Anterior cingulate cortex (tissue), 58 donors: ENCODE data around the gene TEX2.
"Not testable (repeated sequence)": the region's sequence is repeated elsewhere in the genome, so short reads cannot be mapped to it uniquely, and the experiment has no call there.

Experiments used
- DNase-seq, 58 donors: peaks; one replicate each; lab custom pipeline; 2025; lab: John Stamatoyannopoulos, UW

The TEX2 gene

GRCh38 chr17:64217249-64217691 lies 45.8 kb downstream of the TEX2 start:
- peak in 13 of 58 donors; percentile 3 to 51 (median 20) for DNase-seq

- DNase-seq: no peak
Observed at GRCh38 chr17:64216338-64217248, 46.5 kb downstream of the TEX2 start.

DNA sequence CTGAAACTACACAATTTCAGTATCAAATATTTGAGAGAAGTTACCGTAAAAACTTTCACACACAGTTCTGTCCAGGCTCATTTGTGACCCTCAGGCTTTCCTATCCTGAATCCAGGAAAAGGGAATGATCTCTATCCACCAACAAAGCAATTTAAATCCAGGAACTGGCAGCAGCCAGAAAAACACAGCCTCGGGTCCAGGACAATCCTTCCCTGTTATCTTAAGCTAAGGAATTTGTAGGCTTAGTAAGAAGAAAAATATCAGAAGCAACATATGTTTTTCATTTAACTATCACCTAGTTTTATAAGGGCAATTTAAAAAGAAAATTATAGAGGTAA lies 47.1 kb downstream of the TEX2 start:
- DNase-seq: no peak

DNA sequence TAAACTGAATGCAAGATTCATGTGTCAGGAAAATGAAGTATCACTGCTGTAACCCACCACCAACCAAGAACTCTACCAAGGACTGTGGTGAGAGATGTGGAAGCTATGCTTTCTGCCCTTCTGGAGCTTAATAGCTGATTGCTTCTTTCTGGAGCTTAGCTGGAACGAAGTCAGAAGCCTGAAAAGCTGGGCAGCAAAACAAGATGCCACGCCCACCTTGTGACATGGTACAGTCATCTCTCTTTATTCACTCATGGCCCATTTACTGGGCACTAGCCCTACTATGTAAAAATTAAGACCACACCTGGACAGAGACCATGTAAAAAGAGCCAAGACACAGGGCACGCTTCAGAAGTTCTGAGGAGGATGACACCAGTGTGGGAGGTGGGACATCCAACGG lies 48.1 kb downstream of the TEX2 start:
- no peak for DNase-seq

DNA sequence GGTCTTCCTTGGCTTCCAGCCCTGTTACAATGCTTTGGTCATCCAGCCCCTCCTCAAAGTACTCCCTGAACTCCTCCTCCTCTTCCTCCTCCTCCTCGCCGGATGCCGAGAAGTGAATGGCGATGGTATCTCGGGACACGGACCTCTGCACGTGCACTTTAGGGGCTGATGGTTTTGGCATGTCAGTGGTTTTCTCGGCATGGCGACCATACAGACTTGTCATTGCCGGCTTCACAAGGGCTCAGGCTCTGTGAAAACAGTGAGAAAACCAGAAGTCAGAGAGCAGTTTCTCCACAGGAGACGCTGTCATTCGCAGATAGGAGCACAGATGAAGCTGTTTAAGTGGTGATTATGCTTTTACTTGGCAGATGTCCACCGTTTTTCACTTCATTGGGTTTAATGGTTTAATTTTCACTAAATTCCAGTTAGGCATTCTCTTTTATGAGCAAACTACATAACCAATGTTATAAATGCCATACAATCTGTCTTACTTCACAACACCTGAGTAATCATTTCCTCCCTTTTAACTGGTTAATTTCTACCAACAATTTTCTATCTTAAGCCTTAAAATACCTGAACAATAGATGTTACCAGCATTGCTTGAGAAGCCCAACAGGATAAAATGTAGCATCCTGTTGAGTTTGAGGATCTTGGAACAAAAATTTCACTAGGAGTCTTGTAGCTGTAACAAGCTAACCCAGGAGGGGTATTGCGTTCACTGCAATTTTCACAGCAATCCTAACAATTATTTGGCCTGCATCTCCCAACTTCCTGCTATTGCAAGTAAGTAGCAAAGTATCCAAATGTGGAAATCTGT lies 48.9 kb downstream of the TEX2 start:
- DNase-seq: no peak

DNA sequence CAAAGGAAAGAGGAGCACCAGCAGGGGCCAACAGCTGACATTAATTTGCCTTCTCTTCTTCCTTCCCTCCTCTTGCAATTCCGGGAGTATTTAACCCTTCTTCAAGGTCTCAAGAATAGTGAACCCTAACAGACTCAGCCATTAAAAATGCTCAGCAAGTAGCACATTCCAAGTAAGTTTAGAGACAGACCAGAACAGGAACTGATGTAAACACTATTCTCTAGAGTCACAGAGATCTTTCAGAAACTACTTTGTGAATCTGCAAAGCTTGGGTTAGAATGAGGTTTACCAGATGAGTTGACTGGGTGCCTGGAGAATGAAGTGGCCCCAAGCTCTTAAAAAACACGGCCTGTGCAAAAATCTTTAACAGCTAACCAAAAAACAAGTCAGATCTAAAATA lies 50.9 kb downstream of the TEX2 start:
- DNase-seq: no peak

- no peak for DNase-seq
Observed at GRCh38 chr17:64209983-64210382, 53.1 kb downstream of the TEX2 start.

DNA sequence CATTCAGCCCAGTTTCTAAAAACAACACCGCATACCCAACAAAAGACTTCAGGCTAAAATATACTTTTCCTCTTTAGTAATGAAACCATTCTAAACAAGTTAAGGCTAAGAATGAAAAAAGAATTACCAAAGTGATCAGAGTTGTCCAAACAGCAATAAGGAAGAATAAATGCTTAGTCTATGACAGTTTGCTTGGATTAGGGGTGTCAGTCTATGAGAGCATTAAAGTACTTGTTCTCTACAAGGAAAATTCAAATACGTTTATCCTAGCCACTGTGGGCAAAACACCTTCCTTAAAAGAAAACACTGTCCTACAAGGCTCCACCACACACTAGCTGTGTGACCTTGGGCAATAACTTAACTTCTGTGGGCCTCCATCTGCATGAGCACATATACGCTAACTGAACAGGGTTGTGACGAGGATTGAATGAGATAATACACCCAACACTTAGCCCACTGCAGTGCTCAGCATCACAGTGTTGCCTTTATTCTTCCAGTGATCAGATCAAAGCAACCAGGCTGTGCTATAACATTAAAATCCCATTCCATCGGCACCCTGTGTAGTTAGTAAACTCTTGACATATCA lies 53.6 kb downstream of the TEX2 start:
- no peak for DNase-seq

DNA sequence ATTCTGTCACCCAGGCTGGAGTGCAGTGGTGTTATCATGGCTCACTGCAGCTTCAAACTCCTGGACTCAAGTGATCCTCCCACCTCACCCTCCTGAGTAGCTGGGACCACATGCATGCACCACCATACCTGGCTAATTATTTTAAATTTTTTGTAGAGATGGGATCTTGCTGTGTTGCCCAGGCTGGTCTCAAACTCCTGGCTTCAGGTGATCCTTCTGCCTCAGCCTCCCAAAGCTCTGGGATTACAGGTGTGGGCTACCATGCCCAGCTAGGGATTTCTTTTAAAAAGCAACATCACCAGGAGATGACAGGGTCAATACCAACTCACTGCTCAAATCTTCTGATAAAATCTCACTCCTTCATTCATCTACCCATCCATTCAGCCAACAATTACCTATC lies 54.4 kb downstream of the TEX2 start:
- not testable (repeated sequence) for DNase-seq

DNA sequence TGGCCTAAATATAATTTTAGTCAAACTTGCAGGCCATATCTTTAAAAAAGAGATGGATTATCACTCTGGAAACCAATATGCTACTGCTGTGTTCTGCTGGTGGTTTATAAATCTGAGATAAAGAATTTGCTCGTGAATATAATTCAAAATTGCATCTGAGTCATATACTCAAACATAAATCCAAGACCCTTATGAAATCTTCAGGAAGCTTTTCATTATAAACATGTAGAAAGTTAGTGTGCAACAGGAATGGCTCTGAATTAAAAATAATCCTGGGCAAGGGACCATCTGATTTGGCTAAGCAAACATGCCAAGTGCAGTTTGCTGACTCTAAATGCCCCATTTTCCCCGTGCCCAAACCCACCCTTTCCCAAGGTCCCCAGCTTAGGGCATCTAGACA lies 57.3 kb downstream of the TEX2 start:
- DNase-seq: no peak

DNA sequence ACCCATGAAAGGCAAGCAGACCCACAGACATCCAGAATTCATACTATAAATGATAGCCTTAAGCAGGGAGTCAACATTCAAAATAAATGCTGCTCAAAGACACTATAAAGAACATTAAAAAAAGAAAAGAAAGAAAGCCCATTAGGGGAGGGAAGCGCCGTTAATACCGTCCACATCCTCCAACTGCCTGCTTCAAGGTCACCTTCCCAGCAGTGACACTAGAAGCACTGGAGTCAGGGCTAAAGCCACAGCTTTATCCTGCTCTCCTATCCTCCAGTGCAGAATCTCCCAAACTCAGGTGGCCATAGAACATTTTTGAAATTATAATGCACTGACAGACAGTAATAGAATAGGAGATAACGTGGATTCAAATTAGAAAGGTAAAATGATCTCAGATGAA lies 59.4 kb downstream of the TEX2 start:
- no peak for DNase-seq

DNA sequence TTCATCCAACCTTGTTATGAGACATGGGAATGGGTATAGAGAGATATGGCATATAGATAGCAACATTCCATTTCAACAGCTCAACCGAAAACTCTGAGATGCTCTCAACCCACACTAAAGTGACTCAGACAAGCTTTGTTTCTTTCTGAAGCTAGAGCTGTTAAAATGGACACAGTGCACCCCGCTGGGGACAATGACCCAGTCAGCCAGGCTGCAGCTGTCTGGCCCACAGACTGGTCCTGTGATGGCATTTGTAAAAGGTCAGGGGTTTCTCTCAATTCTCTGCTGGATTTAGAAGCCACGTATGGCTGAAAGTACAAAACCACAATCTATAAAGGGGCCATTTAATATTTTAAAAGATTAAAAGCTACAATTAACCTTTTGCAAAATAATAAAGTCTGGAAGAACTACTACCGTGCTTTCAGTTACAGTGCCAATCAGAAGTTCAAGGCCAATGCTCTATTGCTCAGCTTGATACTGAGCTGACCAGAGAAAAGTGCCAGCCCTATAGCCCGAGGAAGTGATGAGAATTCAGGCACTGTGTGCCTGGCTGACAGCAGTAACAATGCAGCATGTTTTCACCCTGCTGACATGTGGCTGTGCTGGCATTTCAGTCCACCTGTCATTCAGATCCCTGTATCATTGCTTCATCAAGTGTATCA lies 60.2 kb downstream of the TEX2 start:
- peak in 43 of 58 donors; percentile 5 to 86 (median 51) for DNase-seq

GRCh38 chr17:64200080-64201032 lies 62.7 kb downstream of the TEX2 start:
- DNase-seq: no peak

DNA sequence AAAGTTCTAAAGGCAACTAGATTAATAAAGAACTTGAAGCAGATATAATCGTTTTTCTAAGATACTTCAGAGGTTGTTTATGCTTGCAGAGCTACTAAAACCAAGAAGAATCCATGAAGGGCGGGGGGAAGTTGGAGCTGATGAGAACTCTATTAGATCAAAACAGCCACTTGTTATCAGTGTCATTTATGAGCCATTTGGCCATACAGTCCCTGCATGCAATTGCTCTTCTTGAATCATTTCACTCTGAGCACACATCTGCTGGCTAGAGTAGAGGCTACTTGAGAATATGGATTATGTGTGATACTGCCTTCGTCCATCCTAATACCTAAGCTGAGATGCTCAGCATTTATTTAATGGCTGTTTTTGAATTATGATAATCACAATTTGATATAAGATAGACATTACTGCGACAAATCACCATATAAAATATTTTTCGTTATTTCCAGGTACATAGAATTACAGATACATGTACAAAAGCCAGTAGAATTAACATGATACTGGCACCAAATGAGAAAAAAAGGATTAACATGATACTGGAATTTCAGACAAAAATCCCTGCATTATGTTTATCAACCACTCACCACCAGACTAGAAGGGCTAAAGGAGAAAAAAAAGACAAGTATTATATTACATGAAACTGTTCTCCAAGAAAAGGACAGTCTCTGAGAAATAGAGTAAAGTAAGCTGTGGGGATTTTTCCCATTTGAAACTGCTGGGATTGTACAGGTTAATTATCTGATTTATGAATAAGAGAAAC lies 64.5 kb downstream of the TEX2 start:
- no peak for DNase-seq

DNA sequence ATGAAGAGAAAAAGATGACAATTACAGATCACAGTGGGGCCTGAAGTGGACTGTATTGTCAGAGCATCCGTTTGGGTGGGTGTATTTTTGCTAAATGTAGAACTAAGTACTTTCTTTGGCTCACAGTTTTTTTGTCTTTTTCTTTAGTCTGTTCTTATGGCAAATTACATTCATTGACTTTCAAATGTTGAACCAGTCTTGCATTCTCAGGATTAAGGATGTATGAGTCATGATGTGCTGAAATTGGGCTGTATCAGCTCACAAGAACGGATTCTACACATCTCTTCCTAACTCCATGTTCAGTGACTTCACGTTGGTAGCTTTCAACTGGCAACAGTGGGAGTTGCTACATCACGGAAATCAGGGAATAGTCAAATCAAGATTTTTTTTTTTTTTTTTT lies 66.5 kb downstream of the TEX2 start:
- DNase-seq: no peak

GRCh38 chr17:64193561-64193960 lies 69.5 kb downstream of the TEX2 start:
- DNase-seq: no peak

DNA sequence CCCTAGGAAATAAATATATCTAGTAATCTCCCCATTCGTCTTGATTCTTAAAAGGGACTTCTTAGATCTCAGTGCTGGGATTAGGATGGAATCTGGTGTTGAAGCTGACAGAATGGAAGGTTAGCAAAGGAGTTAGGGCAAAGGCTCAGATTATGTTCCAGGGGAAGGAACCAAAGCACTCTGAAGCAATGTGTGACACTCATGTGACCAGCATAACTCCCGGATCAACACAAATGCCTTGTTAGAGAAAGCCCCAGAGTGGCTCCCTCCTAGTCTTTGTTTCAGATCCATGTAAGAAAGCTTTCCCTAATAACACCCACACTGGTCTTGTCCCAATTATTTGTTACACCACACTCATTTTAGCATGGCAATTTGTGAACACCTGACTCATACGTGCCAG lies 70.5 kb downstream of the TEX2 start:
- DNase-seq: no peak

DNA sequence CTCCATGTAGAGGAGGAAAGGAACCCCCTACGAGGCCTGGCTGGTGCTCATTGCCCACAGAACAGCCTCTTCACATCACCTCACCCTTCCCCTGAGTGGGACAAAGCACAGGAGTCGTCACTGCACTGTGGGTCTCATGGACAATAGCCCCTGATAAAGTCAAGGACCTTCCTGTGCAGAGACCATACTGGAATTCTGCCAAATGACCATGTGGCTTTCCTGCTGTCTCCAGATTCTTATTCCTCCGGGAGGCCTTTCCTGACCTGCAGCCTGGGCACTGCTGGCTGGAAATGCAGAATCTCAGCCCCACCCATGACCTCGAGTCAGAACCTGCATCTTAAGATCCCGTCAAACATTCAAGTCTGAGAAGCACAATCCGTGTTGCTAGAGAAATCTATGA lies 72.6 kb downstream of the TEX2 start:
- DNase-seq: no peak

DNA sequence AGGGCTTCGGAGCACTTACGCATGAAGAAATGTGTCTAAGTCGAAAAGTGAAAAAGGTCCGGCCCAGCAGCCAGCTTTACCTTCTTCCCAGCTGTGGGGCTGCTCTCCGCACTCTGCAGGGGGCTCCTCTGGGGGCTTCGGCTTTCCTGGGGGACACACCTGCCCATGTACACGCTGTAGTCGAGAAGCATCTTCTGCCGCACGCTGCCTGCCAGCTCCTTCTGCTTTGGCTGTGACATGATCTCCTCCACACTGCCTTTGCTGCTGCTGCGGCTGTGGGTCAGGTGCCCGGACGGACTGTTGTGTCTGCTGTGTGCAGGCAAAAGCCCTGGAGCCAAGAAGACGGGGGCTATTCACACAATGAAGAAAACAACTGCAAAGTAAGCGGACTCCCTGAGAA lies 75.0 kb downstream of the TEX2 start:
- no peak for DNase-seq
